PC-9 (cell line): ENCODE measurements around the gene MSANTD1. TPM values are rescaled to one million over a fixed set of nuclear protein-coding genes. Genes with fewer than 3 reads are reported as not detected.
A peak's percentile ranks its signal among the peaks of the same experiment; 100 is the strongest.

Source experiments
- BruUV-seq: library from RNA; stranded (reverse); fragments of 400-500 nt; replicated peaks from 2 replicates; lab custom pipeline; 2021; lab: Mats Ljungman, UMichigan
- CTCF ChIA-PET: fragments of 300-600 bp; sonication (Branson Sonifier 250); formaldehyde crosslinking; loops from one replicate; lab custom pipeline; 2022; ENCODE audit warnings: antibody characterized with exemption; lab: Charles Lee
- POLR2A ChIA-PET: fragments of 300-600 bp; sonication (Branson Sonifier 250); formaldehyde crosslinking; loops from one replicate; lab custom pipeline; 2022; ENCODE audit warnings: antibody characterized with exemption; ENCODE audit not compliant: unreplicated experiment; lab: Charles Lee
- DNase-seq, 2 experiments: peaks; one replicate each; pipeline versions ENCODE4 v3.0.0 to v3.0.0-alpha.2; 2015 to 2022; ENCODE audit warnings: mixed read lengths in 1 of 2
- H2AFZ ChIP-seq: fragments of 200-600 bp; sonication (generic); 2 replicates; pipeline ENCODE4 v1.8.1; 2017; ENCODE audit warnings: antibody characterized with exemption
- H3F3A ChIP-seq: fragments of 200-600 bp; sonication (generic); 2 replicates; pipeline ENCODE4 v1.8.1; 2017; ENCODE audit warnings: antibody characterized with exemption, mild to moderate bottlenecking, low read depth; ENCODE audit not compliant: insufficient read depth
- H3K27ac ChIP-seq: fragments of 200-600 bp; sonication (generic); 2 replicates; pipeline ENCODE4 v1.6.1; 2016; ENCODE audit warnings: mixed run types
- H3K27me3 ChIP-seq: fragments of 200-600 bp; sonication (generic); 2 replicates; pipeline ENCODE4 v1.6.1; 2016; ENCODE audit warnings: low read depth, mixed run types; ENCODE audit not compliant: insufficient read depth
- H3K36me3 ChIP-seq: fragments of 200-600 bp; sonication (generic); 2 replicates; pipeline ENCODE4 v1.6.1; 2016; ENCODE audit warnings: low read depth, mixed run types
- H3K4me1 ChIP-seq: fragments of 200-600 bp; sonication (generic); replicated peaks from 2 replicates; pipeline ENCODE4 v1.6.1; 2016; ENCODE audit warnings: mixed run types; ENCODE audit not compliant: insufficient read depth
- H3K4me2 ChIP-seq: fragments of 200-600 bp; sonication (generic); 2 replicates; pipeline ENCODE4 v1.6.1; 2017; ENCODE audit warnings: mixed run types
- H3K4me3 ChIP-seq: fragments of 200-600 bp; sonication (generic); 2 replicates; pipeline ENCODE4 v1.6.1; 2016; ENCODE audit warnings: mixed run types
- H3K79me2 ChIP-seq: fragments of 200-600 bp; sonication (generic); 2 replicates; pipeline ENCODE4 v1.6.1; 2017; ENCODE audit warnings: low read depth, mixed run types
- H3K9me2 ChIP-seq: fragments of 200-600 bp; sonication (generic); 2 replicates; pipeline ENCODE4 v1.8.1; 2017; ENCODE audit warnings: mild to moderate bottlenecking; ENCODE audit not compliant: insufficient read depth
- H3K9me3 ChIP-seq: fragments of 200-600 bp; sonication (generic); 2 replicates; pipeline ENCODE4 v1.8.1; 2016; ENCODE audit warnings: low read depth; ENCODE audit not compliant: insufficient read depth
- H4K20me1 ChIP-seq: fragments of 200-600 bp; sonication (generic); 2 replicates; pipeline ENCODE4 v1.8.1; 2017; ENCODE audit not compliant: insufficient read depth
- CTCF ChIP-seq: fragments of 200-600 bp; sonication (generic); conservative IDR thresholded peaks from 2 replicates; pipeline ENCODE4 v1.6.1; 2017; ENCODE audit warnings: mixed run types, antibody characterized with exemption, mild to moderate bottlenecking, moderate library complexity
- EZH2 ChIP-seq: fragments of 200-600 bp; sonication (generic); IDR thresholded peaks from 2 replicates; pipeline ENCODE4 v1.8.0; 2017; ENCODE audit warnings: antibody characterized with exemption, low read depth
- intact Hi-C: fragments of 100-400 bp; cut with micrococcal nuclease; formaldehyde crosslinking; loops from one replicate; pipeline ENCODE4 v1.10.0; 2022; ENCODE audit not compliant: unreplicated experiment
- total RNA-seq: library from RNA; stranded (reverse); gene quantifications from 2 replicates; pipeline ENCODE4 v1.2.3, GENCODE V29; 2021

MSANTD1 gene
- total RNA-seq, 1 experiment from 2014 or later: 3.1 TPM

DNA sequence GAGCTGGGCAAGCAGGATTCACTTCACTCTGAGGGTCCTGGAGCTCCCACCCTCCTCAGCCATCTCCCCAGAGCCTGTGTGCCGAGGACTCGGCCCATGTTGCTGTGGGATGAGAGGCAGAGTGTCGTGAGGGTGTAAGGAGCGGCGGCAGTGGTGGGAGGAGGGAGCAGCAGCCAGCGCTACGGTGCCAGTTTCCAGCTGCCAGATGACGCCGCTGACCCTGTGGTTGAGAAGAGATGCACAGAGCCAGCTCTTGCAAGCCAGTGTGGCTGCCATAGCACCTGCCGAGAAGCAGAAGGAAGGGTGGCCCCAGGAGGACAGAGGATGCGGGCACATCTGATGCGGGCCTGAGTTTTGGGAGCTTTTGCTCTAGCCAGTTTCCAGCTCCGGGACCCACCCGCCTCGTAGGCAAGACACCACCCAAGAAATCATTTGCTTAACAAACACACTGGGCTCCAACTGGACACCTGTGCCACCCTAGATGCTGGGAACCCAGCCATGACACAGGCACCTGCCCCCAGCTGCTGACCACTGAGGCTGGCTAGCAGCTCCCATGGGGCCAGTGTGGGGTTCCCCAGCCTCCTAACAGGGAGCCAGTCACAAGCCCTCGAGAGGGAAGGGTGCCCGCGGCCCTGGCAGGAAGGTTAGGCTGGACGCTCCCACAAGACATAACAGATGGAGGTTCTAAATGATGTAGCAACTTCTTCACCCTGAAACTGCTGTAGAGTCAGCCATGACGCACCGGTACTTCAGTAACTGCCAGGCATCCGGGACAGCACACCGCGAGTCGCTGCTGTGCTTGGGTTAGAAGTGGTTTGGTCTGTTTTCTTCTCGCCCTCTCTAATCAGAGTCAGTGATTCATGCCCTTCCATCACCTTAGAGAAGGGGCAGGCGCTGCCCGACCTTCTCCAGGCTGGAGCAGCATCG lies 8.9 kb downstream of the MSANTD1 start:
- H3K4me3 ChIP-seq: no peak overlapping the region
- no peaks in the 10 kb centered on the region for H3K9me3 ChIP-seq
- peaks cover 17% of the 10 kb centered on the region; the same call in 1 of the 2 replicates for H3F3A ChIP-seq
- H3K27me3 ChIP-seq: no peaks in the 10 kb centered on the region
- no peaks in the 10 kb centered on the region for H3K79me2 ChIP-seq
- peaks cover 25% of the 10 kb centered on the region for H3K4me1 ChIP-seq
- no peak overlapping the region for H2AFZ ChIP-seq
- no TSS peak for BruUV-seq
- ChIA-PET POLR2A (interaction anchor here (0.6 kb wide), 1 partner anchor 413 kb away, joined by 8 read pairs; no protein-coding TSS in a partner anchor), CTCF (interaction anchor here (0.7 kb wide), 1 partner anchor 55 kb away, joined by 3 read pairs; no protein-coding TSS in a partner anchor)
- no peak for TF ChIP-seq EZH2
- TF ChIP-seq CTCF: no peak
- H3K9me2 ChIP-seq: no peaks in the 10 kb centered on the region
- DNase-seq: peak; percentile 39 to 83
- H3K36me3 ChIP-seq: no peaks in the 10 kb centered on the region
- intact Hi-C loops: loop anchor here (5.0 kb wide), 1 partner anchor 274 kb away; the partner anchor contains the start of gene LRPAP1
- H4K20me1 ChIP-seq: no peaks in the 10 kb centered on the region
- H3K27ac ChIP-seq: peak overlapping the region; percentile 65
- peak overlapping the region; percentile 38; the same call in 1 of the 2 replicates for H3K4me2 ChIP-seq

DNA sequence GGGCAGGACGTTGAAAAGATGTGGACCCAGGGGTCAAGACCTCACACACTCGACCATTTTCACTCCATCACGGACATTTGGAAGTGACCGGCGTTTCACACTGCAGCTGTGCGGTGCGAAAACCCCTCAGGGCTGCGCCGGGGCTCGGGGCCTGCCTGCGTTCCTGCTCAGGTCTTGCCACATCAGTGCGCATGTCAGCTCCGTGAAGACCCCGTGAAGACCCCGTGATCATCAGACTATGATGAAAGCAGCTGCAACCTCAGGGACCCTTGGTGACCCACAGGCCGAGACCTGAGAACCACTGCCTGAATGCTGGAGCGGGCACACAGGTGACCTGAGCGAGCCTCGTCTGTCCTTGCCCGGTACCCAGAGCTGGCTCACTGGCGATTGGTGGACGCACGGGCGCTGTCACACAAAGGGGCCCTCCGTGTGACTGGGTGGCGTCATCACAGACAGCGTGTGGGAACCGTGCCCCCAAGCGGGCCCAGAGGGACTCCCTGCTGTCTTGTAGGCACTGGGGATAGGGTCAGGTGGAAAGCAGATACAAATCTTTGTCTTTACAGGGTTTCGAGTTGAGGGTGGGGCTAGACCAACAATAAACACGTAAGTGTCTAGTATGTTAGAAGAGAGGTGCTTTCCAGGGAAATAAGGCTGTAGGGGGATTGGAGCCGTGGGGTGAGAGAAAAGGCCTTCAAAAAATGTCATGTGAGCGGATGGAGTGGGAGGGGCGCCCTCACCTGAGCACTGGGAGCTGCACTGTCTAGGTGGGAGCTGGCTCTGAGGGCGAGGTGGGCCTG lies 12.7 kb downstream of the MSANTD1 start:
- H3K27ac ChIP-seq: no peak overlapping the region
- H3K4me3 ChIP-seq: no peak overlapping the region
- ChIA-PET CTCF (no interaction called here), POLR2A (no interaction called here)
- H2AFZ ChIP-seq: no peak overlapping the region
- no peaks in the 10 kb centered on the region for H3K9me2 ChIP-seq
- BruUV-seq: no TSS peak
- no peak for TF ChIP-seq EZH2
- no peak for TF ChIP-seq CTCF
- H4K20me1 ChIP-seq: no peaks in the 10 kb centered on the region
- no peak overlapping the region for H3K4me2 ChIP-seq
- DNase-seq: no peak
- no peaks in the 10 kb centered on the region for H3K27me3 ChIP-seq
- H3K36me3 ChIP-seq: no peaks in the 10 kb centered on the region
- intact Hi-C loops: no loop called here
- H3K4me1 ChIP-seq: peaks cover 18% of the 10 kb centered on the region
- H3K9me3 ChIP-seq: no peaks in the 10 kb centered on the region
- no peaks in the 10 kb centered on the region for H3K79me2 ChIP-seq
- H3F3A ChIP-seq: peaks cover 14% of the 10 kb centered on the region; the same call in 1 of the 2 replicates
